Breast epithelium (tissue), 3 donors: ENCODE measurements around the gene GSTA4.

Source experiments
- POLR2A ChIP-seq: fragments of 450-650 bp; IDR thresholded peaks from one replicate; pipeline ENCODE4 v1.6.1; 2016; ENCODE audit warnings: antibody characterized with exemption, mild to moderate bottlenecking, moderate library complexity
- TF ChIP-seq, protein P1 (sequence below), 3 donors: fragments of 450-650 bp; IDR thresholded peaks; one replicate each; pipeline ENCODE4 v1.5.1; 2016 to 2017; ENCODE audit warnings: antibody characterized with exemption in 3 of 3, mild to moderate bottlenecking in 3 of 3, moderate library complexity in 3 of 3

- TF ChIP-seq, protein P1, sequence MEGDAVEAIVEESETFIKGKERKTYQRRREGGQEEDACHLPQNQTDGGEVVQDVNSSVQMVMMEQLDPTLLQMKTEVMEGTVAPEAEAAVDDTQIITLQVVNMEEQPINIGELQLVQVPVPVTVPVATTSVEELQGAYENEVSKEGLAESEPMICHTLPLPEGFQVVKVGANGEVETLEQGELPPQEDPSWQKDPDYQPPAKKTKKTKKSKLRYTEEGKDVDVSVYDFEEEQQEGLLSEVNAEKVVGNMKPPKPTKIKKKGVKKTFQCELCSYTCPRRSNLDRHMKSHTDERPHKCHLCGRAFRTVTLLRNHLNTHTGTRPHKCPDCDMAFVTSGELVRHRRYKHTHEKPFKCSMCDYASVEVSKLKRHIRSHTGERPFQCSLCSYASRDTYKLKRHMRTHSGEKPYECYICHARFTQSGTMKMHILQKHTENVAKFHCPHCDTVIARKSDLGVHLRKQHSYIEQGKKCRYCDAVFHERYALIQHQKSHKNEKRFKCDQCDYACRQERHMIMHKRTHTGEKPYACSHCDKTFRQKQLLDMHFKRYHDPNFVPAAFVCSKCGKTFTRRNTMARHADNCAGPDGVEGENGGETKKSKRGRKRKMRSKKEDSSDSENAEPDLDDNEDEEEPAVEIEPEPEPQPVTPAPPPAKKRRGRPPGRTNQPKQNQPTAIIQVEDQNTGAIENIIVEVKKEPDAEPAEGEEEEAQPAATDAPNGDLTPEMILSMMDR (IDR thresholded peaks at IDR 0.05) = no peak
- no peak for TF ChIP-seq POLR2A
Measured at GRCh38 chr6:52966101-52966500, 29.0 kb downstream of the GSTA4 start.
